Activated gamma-delta T cell treated with anti-CD3 and anti-CD28 coated beads, Interleukin-2, amount 50 U/mL, for 16 hours (primary cell): ENCODE results near the gene SNED1.

Experiments
- DNase-seq: peaks from one replicate; pipeline ENCODE4 v3.0.0-alpha.2; 2020; ENCODE audit warnings: low read depth

Gene SNED1

GRCh38 chr2:241129086-241129871 lies 130.9 kb downstream of the SNED1 start:
- DNase-seq: no peak

GRCh38 chr2:241130316-241130715 lies 131.9 kb downstream of the SNED1 start:
- no peak for DNase-seq

GRCh38 chr2:241131531-241131930 lies 133.1 kb downstream of the SNED1 start:
- DNase-seq: no peak

DNA sequence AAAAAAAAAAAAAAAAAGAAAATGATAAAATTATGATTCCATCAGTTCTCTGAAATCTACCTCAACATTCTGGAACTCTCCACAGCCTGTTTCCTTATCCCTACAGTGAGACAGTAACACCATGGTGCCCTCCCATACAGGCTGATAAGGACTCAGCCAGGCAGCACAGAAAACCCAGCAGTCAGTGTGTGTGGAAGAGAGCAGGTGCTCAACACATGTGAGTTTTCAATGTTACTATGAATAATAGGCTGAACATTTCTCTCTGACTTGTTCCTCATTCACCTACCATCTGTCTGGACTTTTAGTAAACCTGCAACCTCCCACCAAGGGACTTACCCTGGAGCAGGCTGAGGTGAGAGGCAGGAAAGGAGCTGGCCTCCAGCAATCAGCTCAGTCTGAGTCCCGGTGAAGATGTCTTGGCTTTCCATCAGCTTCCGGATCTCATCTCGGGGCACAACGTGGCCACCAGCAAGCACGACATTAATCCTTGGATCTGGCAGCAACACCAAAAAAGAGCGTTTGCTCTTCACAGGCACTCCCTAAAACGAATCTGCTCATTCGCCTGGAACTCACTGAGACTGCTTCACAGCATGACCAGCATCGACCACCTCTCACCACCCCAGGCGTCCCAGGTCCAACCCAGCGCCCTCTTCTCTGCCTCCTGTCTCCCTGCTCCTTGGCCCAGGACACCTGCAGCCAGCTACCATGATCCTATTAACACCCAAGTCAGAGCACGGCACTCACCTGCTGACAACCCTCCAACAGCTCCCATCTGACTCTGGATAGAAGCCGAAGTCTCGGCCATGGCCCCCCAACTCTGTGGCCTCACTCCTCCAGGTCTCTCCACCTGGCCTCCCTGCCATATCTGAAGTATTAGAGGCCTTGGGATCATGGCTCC lies 134.4 kb downstream of the SNED1 start:
- DNase-seq: no peak

DNA sequence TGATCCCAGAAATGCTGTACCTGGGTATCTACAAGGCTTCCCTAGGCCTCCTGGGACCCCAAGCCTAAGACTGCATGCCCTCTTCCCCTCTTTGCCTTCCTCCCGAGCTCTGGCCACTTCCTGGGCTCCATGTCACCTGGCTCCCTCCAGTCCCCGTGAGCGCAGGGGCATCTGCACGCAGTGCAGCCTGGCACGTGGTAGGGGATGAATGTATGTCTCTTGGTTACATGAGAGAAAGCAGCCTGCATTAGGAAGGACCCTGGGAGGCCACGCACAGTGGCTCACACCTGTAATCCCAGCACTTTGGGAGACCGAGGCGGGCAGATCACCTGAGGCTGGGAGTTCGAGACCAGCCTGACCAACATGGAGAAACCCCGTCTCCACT lies 135.0 kb downstream of the SNED1 start:
- no peak for DNase-seq

DNA sequence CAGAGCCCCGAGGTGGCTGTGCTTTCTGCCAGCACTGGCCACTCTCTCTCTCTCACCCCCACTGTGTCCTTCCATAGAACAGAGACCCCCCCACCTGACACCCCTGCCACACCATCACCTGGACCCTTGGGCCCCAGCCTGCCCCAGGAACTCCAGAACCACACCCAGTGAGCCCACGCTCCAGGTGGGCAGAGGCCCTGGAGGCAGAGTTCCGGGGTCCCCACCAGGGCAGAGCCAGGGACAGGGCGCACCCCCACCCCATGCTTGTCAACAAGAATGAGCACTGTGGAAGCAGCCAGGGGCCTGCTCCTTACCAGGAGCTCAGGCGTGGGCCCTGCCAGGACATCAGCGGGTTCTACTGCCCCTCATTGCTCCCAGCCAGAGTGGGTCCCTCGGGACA lies 136.3 kb downstream of the SNED1 start:
- DNase-seq: no peak

- DNase-seq: no peak
Observed at GRCh38 chr2:241135737-241136136, 137.3 kb downstream of the SNED1 start.

GRCh38 chr2:241136191-241136590 lies 137.8 kb downstream of the SNED1 start:
- no peak for DNase-seq

DNA sequence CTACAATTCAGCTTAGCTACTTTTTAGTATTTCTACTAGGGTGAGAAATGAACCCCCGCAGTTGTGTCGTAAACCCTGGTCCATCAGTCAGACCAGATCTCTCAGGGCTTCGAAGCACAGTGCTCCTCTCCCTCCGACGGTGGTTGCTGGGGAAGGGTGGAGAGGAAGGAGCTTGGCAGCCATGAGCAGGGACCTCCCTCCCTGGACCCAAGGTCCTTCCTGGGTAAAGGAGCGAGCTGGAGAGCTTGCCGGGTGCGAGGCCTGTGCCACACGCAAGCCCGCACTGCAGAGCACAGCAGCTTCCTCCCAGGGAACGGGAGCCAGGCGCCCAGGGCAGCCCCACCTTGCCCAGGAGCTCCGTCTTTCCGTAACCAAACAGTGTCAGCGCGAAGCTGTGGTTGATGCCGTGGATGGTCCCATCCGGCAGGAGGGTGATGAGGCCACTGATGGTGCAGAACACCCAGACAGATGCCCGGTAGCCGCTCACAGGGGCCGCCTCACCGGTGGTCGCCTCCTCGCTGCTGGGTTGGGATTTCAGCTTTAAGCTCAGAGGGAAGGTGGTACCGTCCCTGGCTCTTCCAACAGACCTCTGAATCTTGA lies 138.3 kb downstream of the SNED1 start:
- DNase-seq: no peak

DNA sequence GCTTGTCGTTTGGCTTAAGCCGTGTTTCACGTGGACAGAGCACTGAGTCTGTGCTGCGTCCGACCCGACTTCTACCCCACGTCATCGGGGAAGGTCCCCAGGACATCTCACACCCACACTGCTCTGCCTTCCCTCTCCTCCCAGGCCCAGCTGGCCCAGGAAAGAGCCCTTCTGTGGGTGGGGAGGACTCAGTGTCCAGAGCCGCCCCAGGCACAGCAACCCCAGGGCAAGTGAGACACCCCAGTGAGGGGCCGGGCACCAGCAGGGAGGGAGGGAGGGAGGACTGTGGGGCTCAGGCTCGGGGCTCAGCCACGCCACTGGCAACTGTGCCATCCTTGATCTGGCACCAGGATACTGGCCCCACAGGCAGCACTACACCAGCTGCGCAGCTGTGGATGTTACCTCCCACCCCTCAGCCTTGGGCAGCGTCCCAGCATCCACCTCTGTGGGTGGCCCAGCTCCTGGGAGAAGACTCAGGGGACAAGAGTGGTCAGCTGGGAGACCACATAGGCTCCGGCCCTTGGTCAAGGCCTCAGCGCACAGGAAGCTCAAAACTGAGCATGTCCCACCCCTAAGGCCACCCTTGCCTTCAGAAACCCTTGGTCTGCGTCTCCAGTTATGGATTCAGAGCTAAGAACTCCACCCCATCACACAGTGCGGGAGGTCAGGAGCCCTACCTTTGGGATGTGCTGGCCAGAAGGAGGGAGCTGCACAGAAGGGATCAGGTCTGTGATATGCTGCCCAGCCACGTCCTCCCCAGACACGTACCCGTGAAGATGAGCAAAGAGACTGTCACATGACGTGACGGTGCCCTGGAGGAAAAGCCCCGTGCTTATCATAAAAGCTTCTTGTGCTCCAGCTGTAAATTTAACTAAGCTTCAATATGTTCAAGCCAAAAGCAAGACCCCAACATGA lies 139.1 kb downstream of the SNED1 start:
- DNase-seq: no peak

DNA sequence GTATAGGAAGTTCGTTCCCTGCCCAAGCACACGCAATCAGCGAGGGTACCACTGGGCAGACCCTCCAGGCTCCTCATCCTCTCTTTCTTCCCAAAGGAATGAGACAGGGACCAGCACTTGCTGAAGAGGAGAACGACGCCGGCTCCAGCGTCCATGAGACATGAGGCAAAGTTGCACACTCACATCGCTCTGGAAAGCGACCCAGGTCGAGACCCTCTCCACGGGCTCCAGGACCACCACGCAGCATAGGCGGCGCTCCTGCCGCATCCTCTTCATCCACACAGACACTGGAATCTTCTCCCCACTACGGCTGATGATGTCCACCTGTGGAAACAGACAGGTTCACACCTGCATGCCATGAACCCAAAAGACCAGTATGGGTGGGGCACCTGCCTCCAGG lies 140.1 kb downstream of the SNED1 start:
- no peak for DNase-seq

DNA sequence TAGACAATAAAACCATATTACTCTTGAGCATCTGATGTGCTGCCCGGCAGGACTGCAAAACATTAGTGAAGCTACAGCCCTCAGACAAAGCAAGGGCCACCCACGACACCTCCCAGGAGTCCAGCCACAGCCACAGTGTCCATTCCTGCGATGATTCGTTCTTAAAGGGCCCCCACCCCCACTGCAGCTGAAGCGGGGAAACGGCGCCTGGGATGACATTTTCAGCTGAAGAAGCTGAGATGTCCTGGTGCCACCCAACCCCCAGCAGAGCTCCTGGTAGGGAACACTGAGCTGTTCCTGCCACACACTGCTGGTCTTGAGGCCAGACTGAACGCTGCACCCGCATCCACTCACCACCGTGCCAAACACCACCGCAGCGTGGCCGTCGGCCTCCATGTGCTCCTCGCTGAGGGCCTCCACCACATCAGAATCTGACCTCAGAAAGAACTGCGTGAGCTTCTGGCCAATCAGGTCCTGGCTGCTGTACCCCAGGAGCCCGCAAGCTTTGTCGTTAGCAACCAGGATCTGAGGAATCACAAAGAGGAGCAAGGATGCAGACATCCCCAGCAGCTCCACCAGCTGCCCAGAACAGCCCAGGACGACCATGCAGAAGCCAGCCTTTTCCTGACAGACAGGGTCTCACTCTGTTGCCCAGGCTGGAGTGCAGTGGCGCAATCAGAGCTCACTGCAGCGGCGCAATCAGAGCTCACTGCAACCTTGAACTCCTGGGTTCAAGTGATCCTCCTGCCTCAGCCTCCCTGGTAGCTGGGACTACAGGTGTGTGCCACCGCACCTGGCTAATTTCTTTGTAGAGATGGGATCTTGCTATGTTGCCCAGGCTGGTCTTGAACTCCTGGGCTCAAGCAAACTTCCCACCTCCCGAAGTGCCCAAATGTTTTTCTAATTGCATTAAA lies 141.4 kb downstream of the SNED1 start:
- DNase-seq: no peak

- no peak for DNase-seq
Observed at GRCh38 chr2:241140445-241140840, 142.0 kb downstream of the SNED1 start.

DNA sequence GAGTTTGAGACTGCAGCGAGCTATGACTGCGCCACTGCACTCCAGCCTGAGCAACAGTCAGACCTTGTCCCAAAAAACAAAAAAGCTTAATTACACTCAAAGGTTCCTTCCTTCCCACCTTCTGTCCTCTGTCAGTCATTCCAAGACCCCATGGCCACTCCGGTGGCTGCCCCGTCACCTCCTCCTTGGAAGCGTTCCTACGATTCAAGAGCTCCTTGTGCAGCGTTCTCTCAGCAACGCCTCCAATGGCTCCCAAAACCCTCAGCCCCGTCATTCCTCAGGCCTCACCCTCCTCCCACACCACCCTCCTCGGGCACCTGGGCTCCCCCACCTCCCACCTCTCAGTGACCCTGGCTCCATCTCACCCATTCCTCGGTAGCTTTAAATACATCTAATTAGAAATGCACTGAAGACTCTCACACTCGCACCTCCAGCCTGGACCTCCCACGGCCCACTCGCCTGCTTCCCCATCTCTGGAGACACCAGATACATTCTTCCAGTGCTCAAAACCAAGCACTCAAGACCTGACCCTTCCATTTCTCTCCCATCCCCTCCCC lies 142.9 kb downstream of the SNED1 start:
- no peak for DNase-seq

- DNase-seq: no peak
Observed at GRCh38 chr2:241142063-241142462, 143.6 kb downstream of the SNED1 start.

DNA sequence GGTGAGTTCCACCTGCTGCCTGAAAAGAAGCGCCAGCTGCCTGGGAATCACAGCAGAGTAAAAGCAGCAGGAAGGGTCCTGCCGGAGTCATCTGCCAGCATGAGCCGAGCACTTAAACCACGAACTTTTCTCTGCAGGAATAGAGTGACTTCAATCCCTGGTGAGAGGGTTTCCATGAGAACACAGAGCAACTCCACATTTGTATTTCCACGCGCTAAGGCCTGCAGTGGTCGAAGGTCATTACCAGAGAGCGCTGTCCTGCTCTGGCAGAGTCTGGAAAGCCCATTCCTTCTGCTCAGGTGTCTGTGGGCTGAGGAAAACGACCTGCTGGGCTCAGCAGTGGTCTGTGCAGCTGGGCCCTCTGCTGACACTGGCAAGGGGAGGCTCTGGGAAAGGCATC lies 144.2 kb downstream of the SNED1 start:
- DNase-seq: no peak
